GM04503 (cell line): Measurements from ENCODE around the gene APOLD1.
"Not testable (repeated sequence)": the region's sequence is repeated elsewhere in the genome, so short reads cannot be mapped to it uniquely, and the experiment has no call there.

Experiments
- DNase-seq: peaks from one replicate; pipeline ENCODE4 v3.0.0-alpha.2; 2012; ENCODE audit warnings: low read depth

Gene APOLD1

GRCh38 chr12:12786706-12787601, 1.5 kb downstream of the APOLD1 start:
- no peak for DNase-seq

GRCh38 chr12:12788131-12788530, 2.7 kb downstream of the APOLD1 start:
- no peak for DNase-seq

GRCh38 chr12:12788675-12789368, 3.4 kb downstream of the APOLD1 start:
- DNase-seq: no peak

GRCh38 chr12:12790956-12791355, 5.5 kb downstream of the APOLD1 start:
- DNase-seq: no peak

GRCh38 chr12:12791756-12792369, 6.4 kb downstream of the APOLD1 start:
- DNase-seq: no peak

GRCh38 chr12:12792421-12792820, 7.0 kb downstream of the APOLD1 start:
- no peak for DNase-seq

- no peak for DNase-seq
Measured at GRCh38 chr12:12794686-12795085, 9.2 kb downstream of the APOLD1 start.

- DNase-seq: no peak
Measured at GRCh38 chr12:12796171-12796570, 10.7 kb downstream of the APOLD1 start.

GRCh38 chr12:12796928-12797793, 11.7 kb downstream of the APOLD1 start:
- no peak for DNase-seq

GRCh38 chr12:12797794-12798152, 12.3 kb downstream of the APOLD1 start:
- DNase-seq: no peak

- no peak for DNase-seq
Measured at GRCh38 chr12:12798480-12798879, 13.0 kb downstream of the APOLD1 start.

- no peak for DNase-seq
Measured at GRCh38 chr12:12799163-12799920, 13.9 kb downstream of the APOLD1 start.

GRCh38 chr12:12800406-12801180, 15.1 kb downstream of the APOLD1 start:
- no peak for DNase-seq

- DNase-seq: not testable (repeated sequence)
Measured at GRCh38 chr12:12801656-12802055, 16.2 kb downstream of the APOLD1 start.

GRCh38 chr12:12803186-12803585, 17.7 kb downstream of the APOLD1 start:
- DNase-seq: no peak

GRCh38 chr12:12804011-12804410, 18.6 kb downstream of the APOLD1 start:
- no peak for DNase-seq

GRCh38 chr12:12804432-12804886, 19.0 kb downstream of the APOLD1 start:
- peak; percentile 79 for DNase-seq

GRCh38 chr12:12806784-12807516, 21.5 kb downstream of the APOLD1 start:
- no peak for DNase-seq

- DNase-seq: not testable (repeated sequence)
Measured at GRCh38 chr12:12807517-12807903, 22.1 kb downstream of the APOLD1 start.
